C4-2B (cell line): ENCODE results near the gene CTNNBL1.

Experiments used
- CTCF ChIP-seq: fragments of 450-650 bp; conservative IDR thresholded peaks from 2 replicates; pipeline ENCODE4 v1.5.1; 2017; ENCODE audit warnings: mild to moderate bottlenecking
- ZFX ChIP-seq: fragments of 450-650 bp; IDR thresholded peaks from 2 replicates; pipeline ENCODE4 v1.6.1; 2017

DNA sequence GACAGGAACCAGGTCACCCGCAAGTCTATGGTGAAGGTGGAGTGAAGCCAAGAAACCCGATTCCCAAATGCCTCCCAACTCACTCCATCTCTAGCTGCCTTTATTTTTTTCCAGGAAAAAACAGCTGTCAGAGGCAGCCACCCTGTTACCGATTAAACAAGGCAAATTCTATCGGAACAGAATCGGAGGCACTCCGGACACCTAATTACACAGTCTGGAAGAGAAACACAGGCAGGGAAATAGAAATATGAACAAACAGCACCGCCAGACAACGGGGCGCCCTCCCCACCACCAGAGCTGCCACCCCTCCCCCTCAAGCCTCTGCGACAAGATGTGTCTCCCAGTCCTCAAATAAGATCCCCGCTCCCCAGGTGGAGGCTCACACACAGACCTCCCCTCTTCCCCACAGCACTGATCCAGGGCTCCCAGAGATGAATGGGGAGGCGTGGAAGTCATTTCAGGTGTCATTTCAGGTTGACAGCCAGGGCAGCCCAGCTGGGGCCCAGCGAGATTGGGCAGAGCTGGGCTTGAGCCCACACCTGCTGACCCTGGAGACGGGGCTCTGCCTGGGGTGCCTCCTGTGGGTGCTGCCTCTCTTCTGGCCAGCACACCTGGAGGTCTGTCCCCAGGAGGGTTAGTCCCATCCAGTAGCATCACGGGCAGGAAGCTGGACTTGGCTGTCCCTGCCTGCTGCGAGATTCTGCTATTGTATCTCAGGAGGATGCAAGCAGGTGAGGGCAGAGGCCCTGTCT, 189.3 kb downstream of the CTNNBL1 start:
- no peak for TF ChIP-seq CTCF
- TF ChIP-seq ZFX: no peak
